Measurements from ENCODE around the gene ELF2. TPM values are rescaled to one million over a fixed set of nuclear protein-coding genes. Genes with fewer than 3 reads are reported as not detected.

Gene ELF2
- total RNA-seq, 2 donors from 2014 or later: 80.6 to 111 TPM

DNA sequence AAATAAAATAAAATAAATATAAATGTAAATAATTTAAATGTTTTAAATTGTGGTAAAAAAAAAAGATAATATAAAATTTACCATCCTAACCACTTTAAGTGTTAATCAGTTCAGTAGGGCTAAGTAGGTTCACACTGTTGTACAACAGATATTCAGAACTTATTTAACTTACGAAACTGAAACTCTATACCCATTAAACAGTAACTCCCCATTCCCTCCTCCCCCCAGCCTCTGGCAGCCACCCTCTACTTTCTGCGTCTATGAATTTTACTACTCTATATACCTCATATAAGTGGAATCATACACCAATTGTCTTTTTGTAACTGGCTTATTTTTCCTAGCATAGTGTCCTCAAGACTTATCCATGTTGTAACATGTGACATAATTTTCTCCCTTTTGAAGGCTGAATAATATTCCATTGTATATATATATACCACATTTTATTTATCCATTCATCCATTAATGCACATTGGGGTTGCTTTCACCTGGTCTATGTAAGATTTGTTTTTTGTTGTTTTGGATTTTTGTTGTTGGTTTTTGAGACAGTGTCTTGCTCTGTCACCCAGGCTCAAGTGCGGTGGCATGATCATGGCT, 32.5 kb upstream of the ELF2 start:
- Histone ChIP-seq H3K4me3 (no peak overlapping the region), H3K27ac (no peak overlapping the region), H3K36me3 (no peaks in the 10 kb centered on the region), H3K27me3 (replicated peaks; ENCODE audit: insufficient read depth) (no peaks in the 10 kb centered on the region), H3K4me1 (ENCODE audit: control insufficient read depth in 1 of 2, low read depth in 2 of 2) (no peaks in the 10 kb centered on the region), H3K9me3 (no peaks in the 10 kb centered on the region)
- ATAC-seq (ENCODE audit: insufficient number of reproducible peaks, low FRiP score, low read depth) (no peak), DNase-seq (ENCODE audit: low spot score) (no peak)
- TF ChIP-seq CTCF (IDR thresholded peaks at IDR 0.05): no peak

GRCh38 chr4:139208404-139208945, 31.5 kb upstream of the ELF2 start:
- ATAC-seq (ENCODE audit: insufficient number of reproducible peaks, low FRiP score, low read depth) (no peak), DNase-seq (ENCODE audit: low spot score) (no peak)
- no peaks in the 10 kb centered on the region for H3K36me3 ChIP-seq
- no peaks in the 10 kb centered on the region for H3K9me3 ChIP-seq
- no peaks in the 10 kb centered on the region for H3K27me3 ChIP-seq (replicated peaks; ENCODE audit: insufficient read depth)
- no peaks in the 10 kb centered on the region for H3K4me1 ChIP-seq (ENCODE audit: control insufficient read depth in 1 of 2, low read depth in 2 of 2)
- no peak overlapping the region for H3K27ac ChIP-seq
- no peak overlapping the region for H3K4me3 ChIP-seq
- no peak for TF ChIP-seq CTCF (IDR thresholded peaks at IDR 0.05)

DNA sequence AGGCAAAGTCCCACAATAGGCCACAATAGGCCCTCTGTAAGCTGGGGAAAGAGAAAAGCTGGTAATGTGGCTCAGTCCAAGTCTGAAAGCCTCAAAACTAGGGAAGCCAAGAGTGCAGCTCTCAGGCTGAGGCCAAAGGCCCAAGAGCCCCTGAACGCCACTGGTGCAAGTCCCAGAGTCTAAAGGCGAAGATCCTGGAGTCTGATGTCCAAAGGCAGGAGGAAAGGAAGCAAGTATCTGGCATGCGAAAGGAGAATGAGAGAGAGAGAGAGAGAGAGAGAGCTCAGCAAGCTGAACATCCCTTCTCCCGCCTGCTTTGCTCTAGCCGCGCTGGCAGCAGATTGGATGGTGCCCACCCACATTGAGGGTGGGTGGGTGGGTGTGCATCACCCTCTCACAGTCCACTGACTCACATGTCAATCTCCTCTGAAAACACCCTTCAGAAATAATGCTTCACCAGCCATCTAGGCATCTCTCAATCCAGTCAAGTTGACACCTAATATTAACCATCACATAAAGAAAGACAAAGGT, 30.9 kb upstream of the ELF2 start:
- Histone ChIP-seq H3K9me3 (no peaks in the 10 kb centered on the region), H3K27ac (no peak overlapping the region), H3K4me1 (ENCODE audit: control insufficient read depth in 1 of 2, low read depth in 2 of 2) (no peaks in the 10 kb centered on the region), H3K4me3 (no peak overlapping the region), H3K27me3 (replicated peaks; ENCODE audit: insufficient read depth) (no peaks in the 10 kb centered on the region), H3K36me3 (no peaks in the 10 kb centered on the region)
- DNase-seq (ENCODE audit: low spot score) (no peak), ATAC-seq (ENCODE audit: insufficient number of reproducible peaks, low FRiP score, low read depth) (no peak)
- no peak for TF ChIP-seq CTCF (IDR thresholded peaks at IDR 0.05)

DNA sequence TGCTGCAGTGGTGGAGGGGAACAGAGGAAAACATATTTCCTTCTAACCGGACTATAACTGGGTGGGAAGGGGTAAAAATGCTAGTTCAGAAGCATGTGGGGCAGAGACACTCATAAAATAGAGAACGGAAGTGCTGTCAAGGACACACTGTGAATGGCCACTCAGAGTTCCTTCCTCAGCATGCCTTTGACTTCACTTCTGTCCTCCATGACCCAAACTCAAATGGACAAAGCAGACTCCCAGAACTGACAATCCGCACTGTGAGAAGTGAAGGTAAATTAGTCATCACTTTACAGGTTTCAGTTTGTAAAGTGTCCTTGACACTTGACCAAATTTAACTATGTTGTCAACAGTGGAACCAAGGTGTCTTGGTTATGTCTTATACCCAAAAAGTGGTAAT, 30.2 kb upstream of the ELF2 start:
- Histone ChIP-seq H3K27me3 (replicated peaks; ENCODE audit: insufficient read depth) (no peaks in the 10 kb centered on the region), H3K36me3 (no peaks in the 10 kb centered on the region), H3K4me1 (ENCODE audit: control insufficient read depth in 1 of 2, low read depth in 2 of 2) (no peaks in the 10 kb centered on the region), H3K4me3 (no peak overlapping the region), H3K9me3 (no peaks in the 10 kb centered on the region), H3K27ac (peak overlapping the region in 1 of 2 donors; percentile 17)
- no peak for TF ChIP-seq CTCF (IDR thresholded peaks at IDR 0.05)
- no peak for DNase-seq (ENCODE audit: low spot score)
- ATAC-seq (ENCODE audit: insufficient number of reproducible peaks, low FRiP score, low read depth): no peak

DNA sequence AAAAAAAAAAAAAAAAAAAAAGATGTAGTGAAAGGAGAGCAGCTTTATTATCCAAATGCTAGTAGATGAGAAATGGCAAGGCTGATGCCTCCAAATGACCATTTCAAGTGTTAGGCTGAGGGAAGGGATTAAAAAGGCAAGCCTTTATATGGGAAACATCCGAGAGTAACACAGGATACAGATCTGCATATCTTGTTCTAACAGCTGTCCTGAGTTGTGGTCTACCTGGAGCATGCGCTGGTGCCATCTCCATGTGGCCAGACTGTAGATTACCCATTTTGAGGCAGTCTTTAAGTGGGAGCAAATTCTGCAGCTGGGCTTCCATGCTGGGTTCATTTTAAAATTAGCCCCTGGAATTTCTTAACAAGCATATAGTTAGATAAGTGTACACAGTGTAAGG, 26.0 kb upstream of the ELF2 start:
- Histone ChIP-seq H3K27me3 (replicated peaks; ENCODE audit: insufficient read depth) (no peaks in the 10 kb centered on the region), H3K4me1 (ENCODE audit: control insufficient read depth in 1 of 2, low read depth in 2 of 2) (no peaks in the 10 kb centered on the region), H3K27ac (no peak overlapping the region), H3K9me3 (no peaks in the 10 kb centered on the region), H3K4me3 (no peak overlapping the region), H3K36me3 (no peaks in the 10 kb centered on the region)
- no peak for ATAC-seq (ENCODE audit: insufficient number of reproducible peaks, low FRiP score, low read depth)
- TF ChIP-seq CTCF (IDR thresholded peaks at IDR 0.05): no peak
- DNase-seq (ENCODE audit: low spot score): no peak
